Activated CD4-positive, alpha-beta T cell treated with anti-CD3 and anti-CD28 coated beads, Interleukin-2, amount 10 ng/mL, durations not matched to agents 24 days and 14 days (primary cell): ENCODE data around the gene PRKAR1A. TPM values are rescaled to one million over a fixed set of nuclear protein-coding genes. Genes with fewer than 3 reads are reported as not detected.

Experiments
- DNase-seq: peaks from one replicate; pipeline ENCODE4 v3.0.0; 2022
- H3K27ac Mint-ChIP-seq: one replicate; pipeline ENCODE4 v1.8.0; 2022; ENCODE audit warnings: mild to moderate bottlenecking, mixed read lengths
- H3K27me3 Mint-ChIP-seq: one replicate; pipeline ENCODE4 v1.8.0; 2022; ENCODE audit warnings: mixed read lengths
- H3K36me3 Mint-ChIP-seq: one replicate; pipeline ENCODE4 v1.8.0; 2022; ENCODE audit warnings: low read depth, mild to moderate bottlenecking, mixed read lengths
- H3K4me1 Mint-ChIP-seq: one replicate; pipeline ENCODE4 v1.8.0; 2021; ENCODE audit warnings: mixed read lengths
- H3K4me3 Mint-ChIP-seq: one replicate; pipeline ENCODE4 v1.8.0; 2022; ENCODE audit warnings: mild to moderate bottlenecking, moderate library complexity, mixed read lengths
- H3K9me3 Mint-ChIP-seq: one replicate; pipeline ENCODE4 v1.8.0; 2021; ENCODE audit warnings: mixed read lengths
- intact Hi-C: fragments of 100-400 bp; cut with micrococcal nuclease; formaldehyde crosslinking; loops from one replicate; pipeline ENCODE4 v1.15.1; 2023
- total RNA-seq: library from RNA; stranded (reverse); gene quantifications from 2 replicates; pipeline ENCODE4 v1.2.3, GENCODE V29; 2022

Gene PRKAR1A
- total RNA-seq, 1 donor from 2014 or later, result 194 TPM

- Mint-ChIP-seq H3K4me3 (no peak overlapping the region), H3K27ac (no peak overlapping the region), H3K27me3 (peaks cover 77% of the 10 kb centered on the region), H3K9me3 (no peaks in the 10 kb centered on the region), H3K36me3 (no peaks in the 10 kb centered on the region), H3K4me1 (peaks cover 6% of the 10 kb centered on the region)
- DNase-seq, result no peak
- intact Hi-C loops, result no loop called here
These were observed 86.3 kb downstream of the PRKAR1A start for GRCh38 chr17:68598545-68598961.

- Mint-ChIP-seq H3K4me3 (no peak overlapping the region), H3K36me3 (no peaks in the 10 kb centered on the region), H3K27me3 (peaks cover 76% of the 10 kb centered on the region), H3K27ac (no peak overlapping the region), H3K4me1 (peaks cover 6% of the 10 kb centered on the region), H3K9me3 (no peaks in the 10 kb centered on the region)
- intact Hi-C loops, result no loop called here
- DNase-seq, result no peak
These were observed 86.9 kb downstream of the PRKAR1A start for GRCh38 chr17:68599091-68599490.

- H3K36me3 Mint-ChIP-seq, result no peaks in the 10 kb centered on the region
- no peak overlapping the region for H3K27ac Mint-ChIP-seq
- H3K4me1 Mint-ChIP-seq, result peaks cover 6% of the 10 kb centered on the region
- no peak for DNase-seq
- H3K9me3 Mint-ChIP-seq, result no peaks in the 10 kb centered on the region
- peak overlapping the region; percentile 76 for H3K4me3 Mint-ChIP-seq
- H3K27me3 Mint-ChIP-seq, result peaks cover 76% of the 10 kb centered on the region
- intact Hi-C loops, result no loop called here
These were observed 87.4 kb downstream of the PRKAR1A start for GRCh38 chr17:68599552-68600066.

- peaks cover 6% of the 10 kb centered on the region for H3K4me1 Mint-ChIP-seq
- no peaks in the 10 kb centered on the region for H3K36me3 Mint-ChIP-seq
- H3K27ac Mint-ChIP-seq, result no peak overlapping the region
- intact Hi-C loops, result no loop called here
- DNase-seq, result no peak
- H3K27me3 Mint-ChIP-seq, result peaks cover 75% of the 10 kb centered on the region
- H3K4me3 Mint-ChIP-seq, result peak overlapping the region; percentile 76
- peaks cover 4% of the 10 kb centered on the region for H3K9me3 Mint-ChIP-seq
These were observed 88.1 kb downstream of the PRKAR1A start for GRCh38 chr17:68600067-68600930.

Other genes starting within 250 kb of the PRKAR1A start
- gene SLC16A6, start 221.3 kb upstream of the PRKAR1A start, total RNA-seq, result 2.6 and 2.7 TPM in 2 replicates
- 5.6 and 7.1 TPM in 2 replicates for gene ARSG, start 220.9 kb upstream of the PRKAR1A start, total RNA-seq
- 9.1 and 9.5 TPM in 2 replicates for gene WIPI1, start 54.9 kb upstream of the PRKAR1A start, total RNA-seq
- not detected in 2 replicates for gene FAM20A, start 88.9 kb downstream of the PRKAR1A start, total RNA-seq